Thyroid gland (tissue), 4 donors: ENCODE measurements around the gene TTN. TPM values are rescaled to one million over a fixed set of nuclear protein-coding genes. Genes with fewer than 3 reads are reported as not detected.

ENCODE experiments used
- DNase-seq, 2 donors: peaks; one replicate each; pipeline ENCODE4 v3.0.0-alpha.2; 2019
- H3K27ac ChIP-seq, 3 donors: fragments of 200-600 bp; sonication (generic); 1 replicate in 2 of 3; 2 replicates in 1 of 3; pipeline ENCODE4 v1.5.1; 2016 to 2019; ENCODE audit warnings: mild to moderate bottlenecking in 1 of 3, moderate library complexity in 1 of 3
- H3K27me3 ChIP-seq: fragments of 200-600 bp; sonication (generic); one replicate; pipeline ENCODE4 v1.5.1; 2019
- H3K36me3 ChIP-seq, 2 donors: fragments of 200-600 bp; sonication (generic); one replicate each; pipeline ENCODE4 v1.5.1; 2016 to 2019
- H3K4me1 ChIP-seq, 2 donors: fragments of 200-600 bp; sonication (generic); one replicate each; pipeline ENCODE4 v1.5.1; 2017 to 2019
- H3K4me3 ChIP-seq, 3 donors: fragments of 200-600 bp; sonication (generic); replicated peaks in 1 of 3; 1 replicate in 2 of 3; 2 replicates in 1 of 3; pipeline ENCODE4 v1.5.1; 2016; ENCODE audit warnings: mild to moderate bottlenecking in 1 of 3
- H3K9me3 ChIP-seq: fragments of 200-600 bp; sonication (generic); one replicate; pipeline ENCODE4 v1.5.1; 2017
- POLR2A ChIP-seq, 2 donors: fragments of 450-650 bp; IDR thresholded peaks; one replicate each; pipeline ENCODE4 v1.6.1; 2017; ENCODE audit warnings: antibody characterized with exemption in 2 of 2, mild to moderate bottlenecking in 2 of 2, moderate library complexity in 1 of 2
- WGBS, 2 donors: methylation state at CpG; one replicate each; pipeline ENCODE4 v1.1.5; 2017; 5-methylcytosine and 5-hydroxymethylcytosine counted together
- intact Hi-C: fragments of 100-400 bp; cut with DNase I; formaldehyde crosslinking; loops from one replicate; pipeline ENCODE4 v1.15.1; 2023
- total RNA-seq, 4 donors: library from RNA; depleted of rRNA; stranded (reverse); fragments of >200 nt; gene quantifications; one replicate each; pipeline ENCODE4 v1.2.3, GENCODE V29; 2016
- TF ChIP-seq, protein P1 (sequence below), 6 experiments: fragments of 200-600 bp in 3 of 6; fragments of 450-650 bp in 3 of 6; sonication (generic) in 3 of 6; IDR thresholded peaks; one replicate each; pipeline ENCODE4 v1.5.1; 2016 to 2019; ENCODE audit warnings: antibody characterized with exemption in 6 of 6, mild to moderate bottlenecking in 2 of 6, inconsistent platforms in 1 of 6, moderate library complexity in 1 of 6

The TTN gene
- total RNA-seq, 4 donors from 2014 or later = 6.3 to 11.3 (median 10.3) TPM

DNA sequence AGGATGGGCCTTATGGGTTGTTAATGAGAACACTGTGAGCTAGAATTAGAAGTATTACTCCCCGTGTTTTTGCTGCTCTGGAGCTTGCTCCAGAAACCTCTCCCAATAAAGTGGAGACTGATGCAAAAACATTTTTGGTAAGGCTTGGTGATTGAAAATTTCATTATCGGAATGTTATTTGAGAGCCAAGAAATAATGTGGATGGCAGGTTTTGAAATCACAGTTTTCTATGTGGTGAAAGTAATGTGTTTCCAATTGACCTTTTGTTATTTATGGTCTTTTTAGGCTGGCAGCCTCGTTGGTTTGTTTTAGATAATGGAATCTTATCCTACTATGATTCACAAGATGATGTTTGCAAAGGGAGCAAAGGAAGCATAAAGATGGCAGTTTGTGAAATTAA, 321.9 kb downstream of the TTN start:
- no peak for DNase-seq
- Histone ChIP-seq H3K27ac (no peak overlapping the region), H3K4me1 (peaks cover 36 to 40% of the 10 kb centered on the region in 2 donors), H3K36me3 (no peaks in the 10 kb centered on the region), H3K9me3 (no peaks in the 10 kb centered on the region), H3K27me3 (no peaks in the 10 kb centered on the region), H3K4me3 (no peak overlapping the region)
- 84 to 85% methylated on average over 3 of the region's 3 CpGs for WGBS, 2 donors
- TF ChIP-seq, protein P1, sequence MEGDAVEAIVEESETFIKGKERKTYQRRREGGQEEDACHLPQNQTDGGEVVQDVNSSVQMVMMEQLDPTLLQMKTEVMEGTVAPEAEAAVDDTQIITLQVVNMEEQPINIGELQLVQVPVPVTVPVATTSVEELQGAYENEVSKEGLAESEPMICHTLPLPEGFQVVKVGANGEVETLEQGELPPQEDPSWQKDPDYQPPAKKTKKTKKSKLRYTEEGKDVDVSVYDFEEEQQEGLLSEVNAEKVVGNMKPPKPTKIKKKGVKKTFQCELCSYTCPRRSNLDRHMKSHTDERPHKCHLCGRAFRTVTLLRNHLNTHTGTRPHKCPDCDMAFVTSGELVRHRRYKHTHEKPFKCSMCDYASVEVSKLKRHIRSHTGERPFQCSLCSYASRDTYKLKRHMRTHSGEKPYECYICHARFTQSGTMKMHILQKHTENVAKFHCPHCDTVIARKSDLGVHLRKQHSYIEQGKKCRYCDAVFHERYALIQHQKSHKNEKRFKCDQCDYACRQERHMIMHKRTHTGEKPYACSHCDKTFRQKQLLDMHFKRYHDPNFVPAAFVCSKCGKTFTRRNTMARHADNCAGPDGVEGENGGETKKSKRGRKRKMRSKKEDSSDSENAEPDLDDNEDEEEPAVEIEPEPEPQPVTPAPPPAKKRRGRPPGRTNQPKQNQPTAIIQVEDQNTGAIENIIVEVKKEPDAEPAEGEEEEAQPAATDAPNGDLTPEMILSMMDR (IDR thresholded peaks at IDR 0.05) = no peak
- TF ChIP-seq POLR2A (IDR thresholded peaks at IDR 0.05) = no peak
- intact Hi-C loops = no loop called here

DNA sequence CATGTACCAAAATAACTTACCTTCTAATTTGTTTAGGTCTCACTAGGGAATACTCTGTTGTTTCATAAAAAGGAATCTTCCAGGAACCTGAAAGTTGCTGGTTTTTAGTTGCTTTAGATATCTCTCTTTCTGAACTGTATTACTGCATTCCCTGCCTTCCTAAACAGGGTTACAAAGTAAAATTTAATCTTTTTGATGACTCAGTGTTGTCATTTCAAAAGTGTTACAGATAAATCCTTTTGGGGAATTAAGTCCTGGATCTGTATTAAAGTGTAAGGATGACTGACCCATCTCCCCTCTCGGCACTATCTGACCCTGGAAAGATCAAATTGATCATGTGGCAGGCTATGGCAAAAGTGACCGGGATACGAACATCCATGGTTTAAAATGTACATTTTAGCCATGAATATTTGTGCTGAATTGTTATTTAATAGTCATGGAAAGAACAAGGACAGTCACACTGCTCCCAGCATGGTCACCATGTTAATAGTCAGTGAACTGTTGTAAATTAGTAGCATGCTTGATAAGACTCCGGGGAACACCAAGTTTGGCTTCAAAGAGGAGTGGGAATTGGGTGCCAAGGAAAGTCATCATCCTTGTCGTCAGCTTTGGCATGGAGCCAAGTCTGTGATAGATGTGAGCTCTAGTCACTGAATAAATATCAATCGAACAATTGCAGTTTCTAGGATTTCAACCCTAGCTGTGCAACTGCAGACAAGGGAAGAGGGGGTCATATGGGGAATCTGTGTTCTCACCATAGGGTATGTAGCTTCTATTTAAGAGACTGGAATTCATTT, 322.8 kb downstream of the TTN start:
- DNase-seq = peak; percentile 72 to 79
- Histone ChIP-seq H3K9me3 (no peaks in the 10 kb centered on the region), H3K4me3 (no peak overlapping the region), H3K27ac (no peak overlapping the region), H3K27me3 (no peaks in the 10 kb centered on the region), H3K36me3 (no peaks in the 10 kb centered on the region), H3K4me1 (peaks cover 41 to 42% of the 10 kb centered on the region in 2 donors)
- no peak for TF ChIP-seq POLR2A (IDR thresholded peaks at IDR 0.05)
- TF ChIP-seq, protein P1 (IDR thresholded peaks at IDR 0.05) = no peak
- intact Hi-C loops = no loop called here
- WGBS, 2 donors = 53 to 59% methylated on average over 6 of the region's 6 CpGs

DNA sequence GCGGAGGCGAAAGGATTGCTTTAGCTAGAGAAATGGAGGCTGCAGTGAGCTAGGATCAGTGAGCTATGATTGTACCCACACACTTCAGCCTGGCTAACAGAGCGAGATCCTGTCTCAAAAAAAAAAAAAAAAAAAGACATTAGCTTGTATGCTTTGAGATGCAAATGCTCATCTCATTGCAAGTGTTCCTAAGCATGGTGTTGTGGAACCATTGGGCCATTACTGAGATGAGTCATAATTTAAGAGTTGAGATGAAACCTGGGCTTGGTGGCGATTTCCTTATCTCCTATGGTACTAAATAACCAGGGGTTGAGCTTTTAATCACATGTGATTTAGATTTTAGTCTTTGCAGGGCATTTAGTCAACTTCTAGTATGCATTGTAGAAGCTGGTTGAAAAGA, 324.8 kb downstream of the TTN start:
- no peaks in the 10 kb centered on the region for H3K36me3 ChIP-seq
- no peak overlapping the region for H3K27ac ChIP-seq
- TF ChIP-seq, protein P1 (IDR thresholded peaks at IDR 0.05) = no peak
- no peak for TF ChIP-seq POLR2A (IDR thresholded peaks at IDR 0.05)
- no peak for DNase-seq
- no peaks in the 10 kb centered on the region for H3K27me3 ChIP-seq
- H3K4me1 ChIP-seq = peaks cover 43 to 50% of the 10 kb centered on the region in 2 donors
- WGBS, 2 donors = 91 to 97% methylated on average over 4 of the region's 4 CpGs
- H3K4me3 ChIP-seq = no peak overlapping the region
- H3K9me3 ChIP-seq = no peaks in the 10 kb centered on the region
- intact Hi-C loops = no loop called here

DNA sequence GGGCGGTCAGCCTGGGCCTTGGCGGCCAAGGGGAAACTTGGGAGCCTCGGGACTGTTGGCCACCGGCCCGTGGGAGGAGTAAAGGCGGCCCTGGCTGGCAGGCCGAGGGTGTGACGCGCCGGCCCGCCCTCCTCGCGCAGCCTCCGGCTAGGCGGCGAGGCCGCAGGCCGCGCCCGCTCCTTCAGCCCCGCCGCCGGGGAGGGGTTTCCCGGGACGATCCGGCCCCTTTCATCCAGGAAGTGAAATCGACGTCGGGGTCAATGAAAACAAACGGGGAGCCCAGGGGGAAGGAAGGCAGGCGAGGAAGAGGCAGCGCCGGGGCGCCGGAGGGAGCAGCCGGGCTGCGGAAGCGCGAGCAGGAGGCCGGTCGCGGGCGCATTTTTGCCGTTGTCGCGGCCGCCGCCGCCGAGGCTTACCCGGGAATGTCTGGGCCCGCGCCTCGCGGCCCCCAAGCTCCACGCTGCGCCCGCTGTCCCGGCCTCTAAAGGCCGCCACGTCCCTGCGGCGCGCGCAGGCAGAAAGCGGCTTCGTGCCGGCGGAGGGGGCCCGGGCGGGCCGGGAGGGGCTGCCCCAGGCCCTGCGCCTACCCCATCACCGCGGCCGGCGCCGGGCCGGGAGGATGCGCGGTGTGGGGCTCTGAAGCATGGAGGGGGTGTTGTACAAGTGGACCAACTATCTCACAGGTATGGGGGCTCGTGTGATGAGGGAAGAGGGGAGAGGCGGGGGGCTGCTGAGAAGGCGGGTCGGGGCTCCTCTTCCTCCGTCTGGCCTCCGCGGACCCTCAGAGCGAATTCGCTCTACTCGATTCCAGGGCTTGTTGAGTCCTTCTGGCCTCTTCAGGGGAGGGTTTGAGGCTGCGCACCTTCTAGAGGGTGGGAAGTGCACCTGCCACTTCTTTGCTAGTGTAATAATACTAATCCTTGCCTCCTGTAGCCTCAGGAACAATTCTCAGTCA, 326.7 kb downstream of the TTN start, which contains the start of gene PLEKHA3:
Gene PLEKHA3, plus strand, starts transcription at position 231 of the 955 bp plus-strand sequence. Its CDS starts 413 bp downstream, at position 644.
- intact Hi-C loops = no loop called here

More for the DNA sequence above, 326.7 kb downstream of the TTN start, which contains the start of gene PLEKHA3:
- no peaks in the 10 kb centered on the region for H3K36me3 ChIP-seq
- TF ChIP-seq POLR2A (IDR thresholded peaks at IDR 0.05) = peak in 1 of 2 donors; percentile 94
- TF ChIP-seq, protein P1 (IDR thresholded peaks at IDR 0.05) = no peak
- H3K9me3 ChIP-seq = no peaks in the 10 kb centered on the region
- WGBS, 2 donors = 0 to 1% methylated on average over 8 to 55 of the region's 92 CpGs
- H3K27ac ChIP-seq = peak within 1 kb of the TSS; percentile 95 to 97 (median 97)
- DNase-seq = peak; percentile 98 to 99
- H3K4me3 ChIP-seq = peak within 1 kb of the TSS; percentile 11 to 90 (median 47)
- H3K4me1 ChIP-seq = peaks cover 43 to 50% of the 10 kb centered on the region in 2 donors
- no peaks in the 10 kb centered on the region for H3K27me3 ChIP-seq
